ENCODE data around the gene MAG.
A peak's percentile ranks its signal among the peaks of the same experiment; 100 is the strongest.

MAG gene

GRCh38 chr19:35264268-35265125, 27.5 kb upstream of the MAG start:
- no peak for DNase-seq (ENCODE audit: low read depth in 4 of 4, low spot score in 1 of 4)

GRCh38 chr19:35265126-35265899, 26.6 kb upstream of the MAG start:
- DNase-seq (ENCODE audit: low read depth in 4 of 4, low spot score in 1 of 4) = no peak

GRCh38 chr19:35265900-35266519, 26.0 kb upstream of the MAG start:
- DNase-seq (ENCODE audit: low read depth in 4 of 4, low spot score in 1 of 4) = no peak

GRCh38 chr19:35266520-35267352, 25.2 kb upstream of the MAG start:
- DNase-seq (ENCODE audit: low read depth in 4 of 4, low spot score in 1 of 4) = no peak

DNA sequence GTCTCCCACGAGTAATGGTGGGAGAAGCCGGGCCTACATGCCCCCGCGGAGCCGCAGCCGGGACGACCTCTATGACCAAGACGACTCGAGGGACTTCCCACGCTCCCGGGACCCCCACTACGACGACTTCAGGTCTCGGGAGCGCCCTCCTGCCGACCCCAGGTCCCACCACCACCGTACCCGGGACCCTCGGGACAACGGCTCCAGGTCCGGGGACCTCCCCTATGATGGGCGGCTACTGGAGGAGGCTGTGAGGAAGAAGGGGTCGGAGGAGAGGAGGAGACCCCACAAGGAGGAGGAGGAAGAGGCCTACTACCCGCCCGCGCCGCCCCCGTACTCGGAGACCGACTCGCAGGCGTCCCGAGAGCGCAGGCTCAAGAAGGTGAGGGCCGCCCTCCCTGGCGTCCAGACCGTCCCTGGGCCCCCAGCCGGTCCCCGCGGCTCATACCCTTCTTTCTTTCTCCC, 24.6 kb upstream of the MAG start:
- DNase-seq (ENCODE audit: low read depth in 4 of 4, low spot score in 1 of 4) = peak in 2 of 4 experiments; percentile 23 to 24

GRCh38 chr19:35267818-35268535, 24.0 kb upstream of the MAG start:
- DNase-seq (ENCODE audit: low read depth in 4 of 4, low spot score in 1 of 4) = peak; percentile 27 to 67 (median 52)

DNA sequence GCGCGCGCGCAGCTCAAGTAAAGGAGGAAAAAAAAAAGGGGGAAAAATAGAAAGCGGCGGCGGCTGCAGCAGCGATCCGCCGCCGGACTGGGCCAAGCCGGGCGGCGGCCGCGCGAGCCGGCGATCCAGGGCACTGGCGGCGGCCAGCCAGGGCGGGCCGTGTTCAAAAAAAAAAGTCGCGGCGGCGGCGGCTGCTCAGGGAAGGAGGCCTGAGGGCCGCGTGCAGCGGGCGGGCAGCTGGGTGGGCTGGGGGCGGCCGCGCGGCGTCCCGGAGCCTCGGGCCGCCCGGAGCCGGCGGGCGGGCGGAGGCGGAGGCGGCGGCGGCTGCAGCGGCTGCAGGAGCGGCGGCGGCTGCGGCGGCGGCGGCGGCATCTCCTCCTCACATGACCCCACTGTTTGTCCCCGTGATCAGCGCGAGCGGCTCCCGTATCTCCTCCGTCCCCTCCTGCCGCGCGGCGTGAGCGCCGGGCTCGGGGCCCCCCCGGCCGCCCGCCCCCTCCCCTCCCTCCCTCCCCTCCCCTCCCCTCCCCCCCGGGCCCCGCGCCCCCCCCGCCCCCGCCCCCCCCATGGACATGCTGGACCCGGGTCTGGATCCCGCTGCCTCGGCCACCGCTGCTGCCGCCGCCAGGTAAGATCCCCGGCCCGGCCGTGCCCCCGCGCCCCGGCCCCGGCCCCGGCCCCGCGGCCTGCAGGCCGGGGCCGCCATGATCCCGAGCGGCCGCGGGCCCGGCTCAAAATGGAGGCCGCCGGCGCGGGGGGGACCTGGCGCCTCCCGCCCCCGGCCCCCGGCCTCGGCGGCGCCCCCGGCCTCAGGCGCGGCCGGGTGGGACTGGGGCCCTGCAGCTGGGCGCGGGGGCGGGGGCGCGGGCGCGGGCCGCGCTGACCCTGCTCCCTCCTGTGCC, 23.2 kb upstream of the MAG start, which contains the start of gene USF2:
Gene USF2 (plus strand): TSS at position 427 of the 902 bp plus-strand sequence. CDS start 140 bp downstream, at position 567.
- peak in 2 of 4 experiments; percentile 51 to 54 for DNase-seq (ENCODE audit: low read depth in 4 of 4, low spot score in 1 of 4)

DNA sequence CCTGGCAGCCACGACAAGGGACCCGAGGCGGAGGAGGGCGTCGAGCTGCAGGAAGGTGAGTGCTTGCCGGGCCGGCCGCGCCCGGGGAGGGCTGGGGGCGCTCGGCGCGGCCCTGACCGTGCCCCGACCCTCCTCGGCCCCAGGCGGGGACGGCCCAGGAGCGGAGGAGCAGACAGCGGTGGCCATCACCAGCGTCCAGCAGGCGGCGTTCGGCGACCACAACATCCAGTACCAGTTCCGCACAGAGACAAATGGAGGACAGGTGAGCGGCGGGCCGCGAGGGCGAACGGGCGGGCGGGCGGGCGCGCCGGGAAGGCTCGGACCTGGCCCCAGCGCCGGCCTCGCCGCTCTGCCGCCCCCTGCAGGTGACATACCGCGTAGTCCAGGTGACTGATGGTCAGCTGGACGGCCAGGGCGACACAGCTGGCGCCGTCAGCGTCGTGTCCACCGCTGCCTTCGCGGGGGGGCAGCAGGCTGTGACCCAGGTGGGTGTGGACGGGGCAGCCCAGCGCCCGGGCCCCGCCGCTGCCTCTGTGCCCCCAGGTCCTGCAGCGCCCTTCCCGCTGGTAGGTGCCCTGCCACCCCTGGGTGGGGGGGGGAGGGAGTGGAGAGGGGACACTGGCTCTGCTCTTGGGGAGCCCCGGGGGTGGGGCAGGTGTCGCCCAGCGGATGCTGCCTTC, 22.4 kb upstream of the MAG start:
- peak in 3 of 4 experiments; percentile 45 to 63 (median 56) for DNase-seq (ENCODE audit: low read depth in 4 of 4, low spot score in 1 of 4)

GRCh38 chr19:35270381-35270811, 21.6 kb upstream of the MAG start:
- DNase-seq (ENCODE audit: low read depth in 4 of 4, low spot score in 1 of 4) = no peak

- no peak for DNase-seq (ENCODE audit: low read depth in 4 of 4, low spot score in 1 of 4)
Observed at GRCh38 chr19:35271546-35271945, 20.4 kb upstream of the MAG start.

DNA sequence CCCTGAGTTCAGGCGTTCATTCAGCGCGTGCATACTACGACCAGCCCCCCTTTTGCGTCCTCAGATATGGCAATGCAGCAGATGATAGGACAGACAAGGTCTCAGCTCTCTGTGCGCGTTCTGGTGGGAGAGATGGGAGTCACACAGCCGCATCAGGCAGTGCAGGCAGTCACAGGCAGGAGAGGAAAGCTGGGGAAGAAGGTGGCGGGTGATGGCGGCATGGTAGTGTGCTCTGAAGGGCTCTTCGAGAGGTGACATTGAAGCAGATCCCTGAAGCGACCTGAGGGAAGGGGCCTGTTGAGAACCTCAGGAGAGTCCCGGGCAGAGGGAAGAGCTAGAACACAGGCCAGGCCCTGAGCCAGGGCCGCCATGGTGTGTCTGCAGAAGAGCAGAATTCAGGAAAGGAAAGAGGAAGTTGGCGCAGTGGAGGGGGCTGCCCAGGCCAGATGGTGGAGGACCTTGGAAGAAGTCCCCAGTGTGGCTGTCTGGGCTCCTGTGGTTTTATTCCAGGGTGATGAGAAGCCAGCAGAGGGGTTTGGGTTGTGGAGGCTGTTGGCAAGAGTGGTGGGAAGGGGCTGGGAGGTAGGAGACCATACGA, 19.7 kb upstream of the MAG start:
- no peak for DNase-seq (ENCODE audit: low read depth in 4 of 4, low spot score in 1 of 4)

DNA sequence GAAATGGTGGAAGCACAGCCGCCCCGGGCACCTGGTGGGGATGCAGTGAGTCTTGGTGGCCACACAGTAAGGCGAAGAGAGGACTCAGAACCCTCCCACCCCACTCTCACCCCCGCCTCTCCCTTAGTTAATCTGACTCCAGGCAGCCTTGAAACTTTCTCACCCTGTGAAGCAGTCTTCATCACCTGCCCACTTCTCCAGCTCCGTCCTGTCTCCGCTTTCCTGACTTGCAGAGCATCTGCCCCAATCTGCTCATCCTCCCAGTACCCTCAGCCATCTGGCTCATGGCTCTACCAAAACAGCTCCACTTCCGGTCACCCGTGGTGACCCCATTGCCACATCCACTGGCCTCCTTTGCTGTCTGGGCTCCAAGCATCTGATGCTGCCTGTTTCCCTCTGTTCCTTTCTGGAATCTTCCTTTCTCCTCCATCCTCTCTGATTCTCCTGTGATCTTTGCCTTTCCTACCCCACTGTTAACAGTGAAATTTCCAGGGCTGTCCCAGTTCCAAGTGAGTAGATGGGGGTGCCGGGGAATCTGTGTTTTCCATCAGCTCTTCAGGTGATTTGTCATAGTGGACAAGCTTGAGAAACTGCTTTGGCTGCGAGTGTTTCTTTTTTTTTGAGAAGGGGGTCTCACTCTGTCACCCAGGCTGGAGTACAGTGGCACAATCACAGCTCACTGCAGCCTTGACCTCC, 18.9 kb upstream of the MAG start:
- no peak for DNase-seq (ENCODE audit: low read depth in 4 of 4, low spot score in 1 of 4)

GRCh38 chr19:35273686-35274259, 18.2 kb upstream of the MAG start:
- no peak for DNase-seq (ENCODE audit: low read depth in 4 of 4, low spot score in 1 of 4)

GRCh38 chr19:35274323-35274722, 17.6 kb upstream of the MAG start:
- no peak for DNase-seq (ENCODE audit: low read depth in 4 of 4, low spot score in 1 of 4)

- no peak for DNase-seq (ENCODE audit: low read depth in 4 of 4, low spot score in 1 of 4)
Observed at GRCh38 chr19:35276706-35277281, 15.2 kb upstream of the MAG start.

GRCh38 chr19:35278578-35279284, 13.2 kb upstream of the MAG start:
- no peak for DNase-seq (ENCODE audit: low read depth in 4 of 4, low spot score in 1 of 4)

Data from stimulated activated CD4-positive, alpha-beta T cell treated with anti-CD3 and anti-CD28 coated beads, Interleukin-1b, Interleukin-23, amount 100 ng/mL, for 24 hours (primary cell).